Daoy (cell line): Measurements from ENCODE around the gene TFPI. TPM values are rescaled to one million over a fixed set of nuclear protein-coding genes. Genes with fewer than 3 reads are reported as not detected.
"Not testable (repeated sequence)": the region's sequence is repeated elsewhere in the genome, so short reads cannot be mapped to it uniquely, and the experiment has no call there.

Source experiments
- DNase-seq: peaks from one replicate; pipeline ENCODE4 v3.0.0-alpha.2; 2015; ENCODE audit warnings: low read depth
- total RNA-seq: library from RNA; depleted of rRNA; stranded (reverse); fragments of >200 nt; shearing (Covaris generic); gene quantifications from 2 replicates; pipeline ENCODE4 v1.2.3, GENCODE V29; 2014; rRNA removed

The TFPI gene
- 43.8 and 54.8 TPM in 2 replicates for total RNA-seq

GRCh38 chr2:187554011-187554703 lies at the start of gene TFPI:
Gene TFPI (minus strand): TSS chr2:187554435. CDS start chr2:187503768, 50,667 bp downstream.
- peak; percentile 70 for DNase-seq

- DNase-seq: no peak
Observed at GRCh38 chr2:187594801-187595200, 40.6 kb upstream of the TFPI start.

- no peak for DNase-seq
Observed at GRCh38 chr2:187593697-187594096, 39.5 kb upstream of the TFPI start.

- no peak for DNase-seq
Observed at GRCh38 chr2:187593098-187593497, 38.9 kb upstream of the TFPI start.

- no peak for DNase-seq
Observed at GRCh38 chr2:187590175-187590574, 35.9 kb upstream of the TFPI start.

- DNase-seq: no peak
Observed at GRCh38 chr2:187586011-187586641, 31.9 kb upstream of the TFPI start.

- peak; percentile 22 for DNase-seq
Observed at GRCh38 chr2:187581125-187581896, 27.1 kb upstream of the TFPI start.

- peak; percentile 40 for DNase-seq
Observed at GRCh38 chr2:187580462-187581124, 26.4 kb upstream of the TFPI start.

GRCh38 chr2:187577310-187577709 lies 23.1 kb upstream of the TFPI start:
- DNase-seq: no peak

GRCh38 chr2:187576906-187577305 lies 22.7 kb upstream of the TFPI start:
- no peak for DNase-seq

GRCh38 chr2:187575751-187576067 lies 21.5 kb upstream of the TFPI start:
- no peak for DNase-seq

GRCh38 chr2:187574969-187575750 lies 20.9 kb upstream of the TFPI start:
- no peak for DNase-seq

GRCh38 chr2:187573722-187574121 lies 19.5 kb upstream of the TFPI start:
- no peak for DNase-seq

- not testable (repeated sequence) for DNase-seq
Observed at GRCh38 chr2:187571996-187572395, 17.8 kb upstream of the TFPI start.

- DNase-seq: no peak
Observed at GRCh38 chr2:187569571-187569970, 15.3 kb upstream of the TFPI start.

- no peak for DNase-seq
Observed at GRCh38 chr2:187569042-187569441, 14.8 kb upstream of the TFPI start.

- no peak for DNase-seq
Observed at GRCh38 chr2:187567126-187567525, 12.9 kb upstream of the TFPI start.

- no peak for DNase-seq
Observed at GRCh38 chr2:187566712-187567111, 12.5 kb upstream of the TFPI start.

GRCh38 chr2:187566266-187566665 lies 12.0 kb upstream of the TFPI start:
- no peak for DNase-seq

- not testable (repeated sequence) for DNase-seq
Observed at GRCh38 chr2:187565618-187566017, 11.4 kb upstream of the TFPI start.

- not testable (repeated sequence) for DNase-seq
Observed at GRCh38 chr2:187556493-187556892, 2.3 kb upstream of the TFPI start.

- DNase-seq: no peak
Observed at GRCh38 chr2:187554704-187555082, 458 bp upstream of the TFPI start.
